Gastroesophageal sphincter (tissue), 4 donors: ENCODE results near the gene ZNF362. TPM values are rescaled to one million over a fixed set of nuclear protein-coding genes. Genes with fewer than 3 reads are reported as not detected.

Experiments
- ATAC-seq: fragments of 150-250 bp; one replicate; pipeline ENCODE4 v1.9.1; 2016; ENCODE audit warnings: mild to moderate bottlenecking, moderate library complexity
- H3K27ac ChIP-seq, 4 donors: fragments of 200-600 bp; sonication (generic) in 3 of 4; 1 replicate in 3 of 4; 2 replicates in 1 of 4; pipeline ENCODE4 v1.5.1; 2016 to 2019
- H3K27me3 ChIP-seq: fragments of 200-600 bp; sonication (generic); one replicate; pipeline ENCODE4 v1.5.1; 2019
- H3K36me3 ChIP-seq, 2 donors: fragments of 200-600 bp; sonication (generic); one replicate each; pipeline ENCODE4 v1.5.1; 2019; ENCODE audit warnings: control low read depth in 1 of 2
- H3K4me1 ChIP-seq, 3 donors: fragments of 200-600 bp; sonication (generic); 1 replicate in 2 of 3; 2 replicates in 1 of 3; pipeline ENCODE4 v1.5.1; 2016 to 2019; ENCODE audit warnings: control low read depth in 2 of 3
- H3K4me3 ChIP-seq, 2 donors: fragments of 200-600 bp; sonication (generic); one replicate each; pipeline ENCODE4 v1.5.1; 2019; ENCODE audit warnings: mild to moderate bottlenecking in 1 of 2, moderate library complexity in 1 of 2
- H3K9me3 ChIP-seq, 3 donors: fragments of 200-600 bp; sonication (generic); one replicate each; pipeline ENCODE4 v1.5.1; 2017 to 2019; ENCODE audit warnings: control low read depth in 2 of 3
- CTCF ChIP-seq, 4 experiments: fragments of 200-600 bp in 2 of 4; fragments of 450-650 bp in 2 of 4; sonication (generic) in 1 of 4; IDR thresholded peaks; one replicate each; pipeline ENCODE4 v1.5.1; 2017 to 2019; ENCODE audit warnings: antibody characterized with exemption in 4 of 4, mild to moderate bottlenecking in 2 of 4, moderate library complexity in 2 of 4
- EP300 ChIP-seq: sonication (generic); formaldehyde crosslinking; IDR thresholded peaks from one replicate; pipeline ENCODE4 v1.6.1; 2017; ENCODE audit warnings: antibody characterized with exemption, mild to moderate bottlenecking
- POLR2A ChIP-seq, 2 donors: fragments of 450-650 bp; IDR thresholded peaks; one replicate each; pipeline ENCODE4 v1.6.1; 2017; ENCODE audit warnings: antibody characterized with exemption in 2 of 2, mild to moderate bottlenecking in 2 of 2, moderate library complexity in 1 of 2
- POLR2AphosphoS5 ChIP-seq: sonication (generic); formaldehyde crosslinking; IDR thresholded peaks from one replicate; pipeline ENCODE4 v1.6.1; 2017; ENCODE audit warnings: antibody characterized with exemption
- WGBS, 2 donors: methylation state at CpG; one replicate each; pipeline ENCODE4 v1.1.5; 2018; ENCODE audit warnings: low coverage in 1 of 2; 5-methylcytosine and 5-hydroxymethylcytosine counted together
- total RNA-seq, 4 donors: library from RNA; depleted of rRNA; stranded (reverse); fragments of >200 nt; gene quantifications; one replicate each; pipeline ENCODE4 v1.1.0, GENCODE V29; 2016

ZNF362 gene
- total RNA-seq, 4 donors from 2014 or later, result 14.6 to 29.2 (median 24.1) TPM

- H3K27ac ChIP-seq, result no peak overlapping the region
- WGBS, 2 donors, result 67 to 78% methylated on average over 6 to 17 of the region's 30 CpGs
- no peak overlapping the region for H3K4me3 ChIP-seq
- no peaks in the 10 kb centered on the region for H3K27me3 ChIP-seq
- H3K36me3 ChIP-seq, result peaks cover 0 to 67% of the 10 kb centered on the region in 2 donors
- H3K4me1 ChIP-seq, result peaks cover 0 to 12% (median 0%) of the 10 kb centered on the region in 3 donors
- no peak for ATAC-seq
- no peaks in the 10 kb centered on the region for H3K9me3 ChIP-seq
- TF ChIP-seq EP300, result no peak
- TF ChIP-seq CTCF (IDR thresholded peaks at IDR 0.05), result no peak
- no peak for TF ChIP-seq POLR2A (IDR thresholded peaks at IDR 0.05)
- TF ChIP-seq POLR2AphosphoS5, result no peak
Observed at GRCh38 chr1:33276573-33277298, 20.4 kb downstream of the ZNF362 start.

GRCh38 chr1:33277488-33278084, 21.3 kb downstream of the ZNF362 start:
- H3K4me3 ChIP-seq, result no peak overlapping the region
- no peaks in the 10 kb centered on the region for H3K27me3 ChIP-seq
- no peaks in the 10 kb centered on the region for H3K9me3 ChIP-seq
- no peak overlapping the region for H3K27ac ChIP-seq
- 74 to 89% methylated on average over 7 to 11 of the region's 11 CpGs for whole genome bisulfite sequencing, 2 donors
- ATAC-seq, result no peak
- H3K4me1 ChIP-seq, result peaks cover 0 to 4% (median 0%) of the 10 kb centered on the region in 3 donors
- H3K36me3 ChIP-seq, result peaks cover 0 to 76% of the 10 kb centered on the region in 2 donors
- TF ChIP-seq POLR2AphosphoS5 (no peak), EP300 (no peak), CTCF (IDR thresholded peaks at IDR 0.05) (no peak), POLR2A (IDR thresholded peaks at IDR 0.05) (no peak)

GRCh38 chr1:33280091-33280661, 23.9 kb downstream of the ZNF362 start:
- no peak for ATAC-seq
- Histone ChIP-seq H3K27me3 (no peaks in the 10 kb centered on the region), H3K36me3 (peaks cover 0 to 94% of the 10 kb centered on the region in 2 donors), H3K4me3 (no peak overlapping the region), H3K4me1 (no peaks in the 10 kb centered on the region), H3K9me3 (no peaks in the 10 kb centered on the region), H3K27ac (no peak overlapping the region)
- TF ChIP-seq POLR2AphosphoS5 (no peak), EP300 (no peak), CTCF (IDR thresholded peaks at IDR 0.05) (no peak)
- WGBS, 2 donors, result 100% methylated on average over 1 of the region's 29 CpGs; no CpG with 5 or more reads in 1 of the 2 donors

GRCh38 chr1:33281554-33282303, 25.4 kb downstream of the ZNF362 start:
- Histone ChIP-seq H3K27ac (no peak overlapping the region), H3K27me3 (no peaks in the 10 kb centered on the region), H3K9me3 (no peaks in the 10 kb centered on the region), H3K4me1 (peaks cover 0 to 11% (median 0%) of the 10 kb centered on the region in 3 donors), H3K36me3 (peaks cover 0 to 89% of the 10 kb centered on the region in 2 donors), H3K4me3 (no peak overlapping the region)
- ATAC-seq, result no peak
- 95 to 96% methylated on average over 13 of the region's 17 CpGs for WGBS, 2 donors
- TF ChIP-seq POLR2AphosphoS5 (no peak), POLR2A (IDR thresholded peaks at IDR 0.05) (no peak), CTCF (IDR thresholded peaks at IDR 0.05) (no peak), EP300 (no peak)
